H9 (cell line): Measurements from ENCODE around the gene TACC2. TPM values are rescaled to one million over a fixed set of nuclear protein-coding genes. Genes with fewer than 3 reads are reported as not detected.

Experiments used
- DNase-seq: peaks from one replicate; pipeline ENCODE4 v3.0.0-alpha.2; 2017
- H2AFZ ChIP-seq: one replicate; pipeline ENCODE4 v1.6.1; 2013; ENCODE audit warnings: mild to moderate bottlenecking, low read length, control low read depth, moderate library complexity
- H2AK5ac ChIP-seq: 2 replicates; pipeline ENCODE4 v1.6.1; 2013; ENCODE audit warnings: low read length, control low read depth, mixed read lengths; ENCODE audit not compliant: insufficient read length
- H2BK120ac ChIP-seq: one replicate; pipeline ENCODE4 v1.6.1; 2013; ENCODE audit warnings: low read depth, mild to moderate bottlenecking, low read length, control low read depth, inconsistent platforms; ENCODE audit not compliant: poor library complexity, severe bottlenecking
- H2BK12ac ChIP-seq: 2 replicates; pipeline ENCODE4 v1.6.1; 2013; ENCODE audit warnings: low read length, control low read depth, mixed read lengths, low read depth; ENCODE audit not compliant: insufficient read length
- H2BK15ac ChIP-seq: 2 replicates; pipeline ENCODE4 v1.6.1; 2013; ENCODE audit warnings: low read depth, low read length, control low read depth
- H2BK20ac ChIP-seq: one replicate; pipeline ENCODE4 v1.6.1; 2013; ENCODE audit warnings: low read depth, mild to moderate bottlenecking, low read length, control low read depth, inconsistent platforms; ENCODE audit not compliant: poor library complexity, severe bottlenecking
- H2BK5ac ChIP-seq: 2 replicates; pipeline ENCODE4 v1.6.1; 2013; ENCODE audit warnings: low read length, control low read depth, mixed read lengths; ENCODE audit not compliant: insufficient read length
- H3K14ac ChIP-seq: 2 replicates; pipeline ENCODE4 v1.6.1; 2013; ENCODE audit warnings: low read length, control low read depth; ENCODE audit not compliant: insufficient read depth
- H3K18ac ChIP-seq: 2 replicates; pipeline ENCODE4 v1.6.1; 2013; ENCODE audit warnings: low read depth, mild to moderate bottlenecking, mixed read lengths, low read length, control low read depth; ENCODE audit not compliant: insufficient read length
- H3K23ac ChIP-seq: 2 replicates; pipeline ENCODE4 v1.6.1; 2013; ENCODE audit warnings: low read length, control low read depth, mixed read lengths, low read depth; ENCODE audit not compliant: insufficient read length
- H3K23me2 ChIP-seq: 2 replicates; pipeline ENCODE4 v1.6.1; 2013; ENCODE audit warnings: low read depth, mild to moderate bottlenecking, mixed read lengths, low read length, control low read depth; ENCODE audit not compliant: insufficient read length, poor library complexity, severe bottlenecking
- H3K27ac ChIP-seq: 2 replicates; pipeline ENCODE4 v1.5.1; 2013; ENCODE audit warnings: low read length, control low read depth, mixed read lengths, low read depth; ENCODE audit not compliant: insufficient read length
- H3K27me3 ChIP-seq: 2 replicates; pipeline ENCODE4 v1.6.1; 2013; ENCODE audit warnings: low read length, control low read depth, inconsistent platforms; ENCODE audit not compliant: insufficient read depth
- H3K4ac ChIP-seq: 2 replicates; pipeline ENCODE4 v1.6.1; 2013; ENCODE audit warnings: low read depth, mild to moderate bottlenecking, control low read depth, inconsistent platforms, low read length, moderate library complexity
- H3K4me1 ChIP-seq: 2 replicates; pipeline ENCODE4 v1.6.1; 2013; ENCODE audit warnings: low read length, control low read depth, inconsistent platforms; ENCODE audit not compliant: insufficient read depth
- H3K4me2 ChIP-seq: 2 replicates; pipeline ENCODE4 v1.6.1; 2013; ENCODE audit warnings: low read length, control low read depth, mixed read lengths; ENCODE audit not compliant: insufficient read length, insufficient read depth
- H3K56ac ChIP-seq: 2 replicates; pipeline ENCODE4 v1.6.1; 2013; ENCODE audit warnings: low read depth, mild to moderate bottlenecking, mixed read lengths, low read length, control low read depth; ENCODE audit not compliant: insufficient read length
- H3K79me1 ChIP-seq: 2 replicates; pipeline ENCODE4 v1.6.1; 2013; ENCODE audit warnings: low read depth, mild to moderate bottlenecking, moderate library complexity, low read length, control low read depth, inconsistent platforms; ENCODE audit not compliant: insufficient read depth, poor library complexity, severe bottlenecking
- H3K79me2 ChIP-seq: 2 replicates; pipeline ENCODE4 v1.6.1; 2013; ENCODE audit warnings: low read length, control low read depth, inconsistent platforms; ENCODE audit not compliant: insufficient read depth
- H3K9ac ChIP-seq: 2 replicates; pipeline ENCODE4 v1.6.1; 2013; ENCODE audit warnings: low read length, control low read depth, mixed read lengths; ENCODE audit not compliant: insufficient read length; ENCODE audit errors: extremely low read depth
- H3K9me3 ChIP-seq: one replicate; pipeline ENCODE4 v1.6.1; 2013; ENCODE audit warnings: low read depth, low read length, inconsistent platforms; ENCODE audit not compliant: control insufficient read depth
- H3T11ph ChIP-seq: one replicate; pipeline ENCODE4 v1.6.1; 2013; ENCODE audit warnings: mild to moderate bottlenecking, low read length, control low read depth, inconsistent platforms
- H4K20me1 ChIP-seq: one replicate; pipeline ENCODE4 v1.6.1; 2013; ENCODE audit not compliant: control insufficient read depth, insufficient read length, insufficient read depth
- H4K5ac ChIP-seq: 2 replicates; pipeline ENCODE4 v1.6.1; 2013; ENCODE audit warnings: low read depth, mild to moderate bottlenecking, mixed read lengths, low read length, control low read depth; ENCODE audit not compliant: insufficient read length
- H4K8ac ChIP-seq: replicated peaks from 2 replicates; pipeline ENCODE4 v1.6.1; 2013; ENCODE audit warnings: low read length, control low read depth, mixed read lengths, low read depth; ENCODE audit not compliant: insufficient read length
- H4K91ac ChIP-seq: 2 replicates; pipeline ENCODE4 v1.6.1; 2013; ENCODE audit warnings: low read depth, mild to moderate bottlenecking, moderate library complexity, mixed read lengths, low read length, control low read depth; ENCODE audit not compliant: insufficient read length
- H3K27ac Mint-ChIP-seq, 3 experiments: 2 replicates in 2 of 3; 3 replicates in 1 of 3; pipeline ENCODE4 v1.8.0; 2020 to 2021; ENCODE audit warnings: mixed read lengths in 3 of 3, mild to moderate bottlenecking in 1 of 3, moderate library complexity in 1 of 3
- H3K27me3 Mint-ChIP-seq: 2 replicates; pipeline ENCODE4 v1.8.0; 2021; ENCODE audit warnings: low read depth, mild to moderate bottlenecking, moderate library complexity, mixed read lengths
- H3K36me3 Mint-ChIP-seq, 3 experiments: 2 replicates in 2 of 3; 3 replicates in 1 of 3; pipeline ENCODE4 v1.8.0; 2020 to 2021; ENCODE audit warnings: low read depth in 3 of 3, mixed read lengths in 3 of 3; ENCODE audit not compliant: insufficient read depth in 1 of 3
- H3K4me1 Mint-ChIP-seq, 2 experiments: 2 replicates each; pipeline ENCODE4 v1.8.0; 2020; ENCODE audit warnings: mixed read lengths in 2 of 2
- H3K4me3 Mint-ChIP-seq, 2 experiments: 2 replicates in 1 of 2; 3 replicates in 1 of 2; pipeline ENCODE4 v1.8.0; 2020 to 2021; ENCODE audit warnings: mild to moderate bottlenecking in 2 of 2, mixed read lengths in 2 of 2, moderate library complexity in 1 of 2
- H3K9me3 Mint-ChIP-seq, 2 experiments: 2 replicates in 1 of 2; 3 replicates in 1 of 2; pipeline ENCODE4 v1.8.0; 2020; ENCODE audit warnings: mild to moderate bottlenecking in 2 of 2, mixed read lengths in 2 of 2, moderate library complexity in 1 of 2
- WGBS: extraction: QIAGEN DNeasy Blood & Tissue Kit; methylation state at CpG from one replicate; pipeline ENCODE4 v1.1.7; 2013; ENCODE audit warnings: missing lambda C conversion rate, low lambda C conversion rate, mixed read lengths; ENCODE audit not compliant: insufficient read length; ENCODE audit errors: extremely low coverage; 5-methylcytosine and 5-hydroxymethylcytosine counted together
- total RNA-seq: library from RNA; stranded (reverse); gene quantifications from 2 replicates; pipeline ENCODE4 v1.2.1, GENCODE V29; 2021
- TF ChIP-seq, protein P1 (sequence below): fragments of 200-600 bp; sonication (generic); conservative IDR thresholded peaks from 3 replicates; pipeline ENCODE4 v1.8.0; 2021; ENCODE audit warnings: antibody characterized with exemption, mild to moderate bottlenecking

Gene TACC2
- total RNA-seq, 1 experiment from 2014 or later = 58.1 TPM

DNA sequence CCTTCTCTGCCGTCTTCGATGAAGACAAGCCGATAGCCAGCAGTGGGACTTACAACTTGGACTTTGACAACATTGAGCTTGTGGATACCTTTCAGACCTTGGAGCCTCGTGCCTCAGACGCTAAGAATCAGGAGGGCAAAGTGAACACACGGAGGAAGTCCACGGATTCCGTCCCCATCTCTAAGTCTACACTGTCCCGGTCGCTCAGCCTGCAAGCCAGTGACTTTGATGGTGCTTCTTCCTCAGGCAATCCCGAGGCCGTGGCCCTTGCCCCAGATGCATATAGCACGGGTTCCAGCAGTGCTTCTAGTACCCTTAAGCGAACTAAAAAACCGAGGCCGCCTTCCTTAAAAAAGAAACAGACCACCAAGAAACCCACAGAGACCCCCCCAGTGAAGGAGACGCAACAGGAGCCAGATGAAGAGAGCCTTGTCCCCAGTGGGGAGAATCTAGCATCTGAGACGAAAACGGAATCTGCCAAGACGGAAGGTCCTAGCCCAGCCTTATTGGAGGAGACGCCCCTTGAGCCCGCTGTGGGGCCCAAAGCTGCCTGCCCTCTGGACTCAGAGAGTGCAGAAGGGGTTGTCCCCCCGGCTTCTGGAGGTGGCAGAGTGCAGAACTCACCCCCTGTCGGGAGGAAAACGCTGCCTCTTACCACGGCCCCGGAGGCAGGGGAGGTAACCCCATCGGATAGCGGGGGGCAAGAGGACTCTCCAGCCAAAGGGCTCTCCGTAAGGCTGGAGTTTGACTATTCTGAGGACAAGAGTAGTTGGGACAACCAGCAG is 221.7 kb downstream of the TACC2 start:
- no CpG with 5 or more reads among the region's 30 CpGs for WGBS
- Histone ChIP-seq H2BK15ac (no peak overlapping the region), H4K8ac (no peak overlapping the region), H3T11ph (no peak overlapping the region), H3K14ac (no peak overlapping the region), H3K18ac (no peak overlapping the region), H2BK120ac (no peak overlapping the region), H2BK12ac (no peak overlapping the region), H3K23me2 (peaks cover 3% of the 10 kb centered on the region), H2AFZ (no peak overlapping the region), H3K9me3 (no peaks in the 10 kb centered on the region), H4K20me1 (no peaks in the 10 kb centered on the region), H3K4me2 (no peak overlapping the region), H2BK20ac (no peak overlapping the region), H3K23ac (no peak overlapping the region), H3K27ac (no peak overlapping the region), H3K79me2 (no peaks in the 10 kb centered on the region; the same call in 1 of the 2 replicates), H3K9ac (no peak overlapping the region), H3K79me1 (peaks cover 4% of the 10 kb centered on the region), H2BK5ac (no peak overlapping the region), H3K56ac (no peak overlapping the region), H3K4me1 (no peaks in the 10 kb centered on the region), H2AK5ac (no peak overlapping the region), H3K4ac (no peak overlapping the region), H4K5ac (no peak overlapping the region), H4K91ac (no peak overlapping the region), H3K27me3 (no peaks in the 10 kb centered on the region)
- H3K27me3 Mint-ChIP-seq = no peaks in the 10 kb centered on the region
- no peak overlapping the region; a peak in 1 of 7 replicates for H3K27ac Mint-ChIP-seq
- H3K4me1 Mint-ChIP-seq = peaks cover 0 to 3% of the 10 kb centered on the region in 2 experiments; a peak in 1 of 4 replicates
- TF ChIP-seq, protein P1, sequence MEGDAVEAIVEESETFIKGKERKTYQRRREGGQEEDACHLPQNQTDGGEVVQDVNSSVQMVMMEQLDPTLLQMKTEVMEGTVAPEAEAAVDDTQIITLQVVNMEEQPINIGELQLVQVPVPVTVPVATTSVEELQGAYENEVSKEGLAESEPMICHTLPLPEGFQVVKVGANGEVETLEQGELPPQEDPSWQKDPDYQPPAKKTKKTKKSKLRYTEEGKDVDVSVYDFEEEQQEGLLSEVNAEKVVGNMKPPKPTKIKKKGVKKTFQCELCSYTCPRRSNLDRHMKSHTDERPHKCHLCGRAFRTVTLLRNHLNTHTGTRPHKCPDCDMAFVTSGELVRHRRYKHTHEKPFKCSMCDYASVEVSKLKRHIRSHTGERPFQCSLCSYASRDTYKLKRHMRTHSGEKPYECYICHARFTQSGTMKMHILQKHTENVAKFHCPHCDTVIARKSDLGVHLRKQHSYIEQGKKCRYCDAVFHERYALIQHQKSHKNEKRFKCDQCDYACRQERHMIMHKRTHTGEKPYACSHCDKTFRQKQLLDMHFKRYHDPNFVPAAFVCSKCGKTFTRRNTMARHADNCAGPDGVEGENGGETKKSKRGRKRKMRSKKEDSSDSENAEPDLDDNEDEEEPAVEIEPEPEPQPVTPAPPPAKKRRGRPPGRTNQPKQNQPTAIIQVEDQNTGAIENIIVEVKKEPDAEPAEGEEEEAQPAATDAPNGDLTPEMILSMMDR = no peak
- DNase-seq = no peak
- no peaks in the 10 kb centered on the region for H3K9me3 Mint-ChIP-seq
- H3K36me3 Mint-ChIP-seq = peaks cover 28 to 41% (median 29%) of the 10 kb centered on the region in 3 experiments
- H3K4me3 Mint-ChIP-seq = no peak overlapping the region
